Upper lobe of left lung (tissue), 6 donors: ENCODE results near the gene CHST6. TPM values are rescaled to one million over a fixed set of nuclear protein-coding genes. Genes with fewer than 3 reads are reported as not detected.

ENCODE experiments used
- ATAC-seq, 2 donors: fragments of 200-7000 bp; cut with Tn5 transposase; one replicate each; pipeline ENCODE4 v1.9.1; 2022; ENCODE audit warnings: mild to moderate bottlenecking in 2 of 2, moderate library complexity in 2 of 2; ENCODE audit not compliant: low FRiP score in 2 of 2
- DNase-seq, 2 donors: peaks; one replicate each; pipeline ENCODE4 v3.0.0-alpha.2; 2019 to 2020
- H3K27ac ChIP-seq, 4 donors: fragments of 200-600 bp; sonication (generic); one replicate each; pipeline ENCODE4 v1.5.1; 2016 to 2019
- H3K27me3 ChIP-seq, 4 donors: fragments of 200-600 bp; sonication (generic); one replicate each; pipeline ENCODE4 v1.5.1; 2017 to 2019
- H3K36me3 ChIP-seq, 4 donors: fragments of 200-600 bp; sonication (generic); one replicate each; pipeline ENCODE4 v1.5.1; 2016 to 2019
- H3K4me1 ChIP-seq, 4 donors: fragments of 200-600 bp; sonication (generic); one replicate each; pipeline ENCODE4 v1.5.1; 2018 to 2019
- H3K4me3 ChIP-seq, 4 donors: fragments of 200-600 bp; sonication (generic); one replicate each; pipeline ENCODE4 v1.5.1; 2017 to 2019; ENCODE audit warnings: mild to moderate bottlenecking in 2 of 4, moderate library complexity in 1 of 4
- H3K9me3 ChIP-seq, 4 donors: fragments of 200-600 bp; sonication (generic); one replicate each; pipeline ENCODE4 v1.5.1; 2018 to 2019
- EP300 ChIP-seq, 4 donors: sonication (generic); formaldehyde crosslinking; IDR thresholded peaks; one replicate each; pipeline ENCODE4 v1.5.1; 2017; ENCODE audit warnings: antibody characterized with exemption in 4 of 4, control low read depth in 2 of 4
- POLR2A ChIP-seq, 4 donors: fragments of 450-650 bp; IDR thresholded peaks; one replicate each; pipeline ENCODE4 v1.5.1; 2016 to 2017; ENCODE audit warnings: antibody characterized with exemption in 4 of 4, mild to moderate bottlenecking in 2 of 4
- POLR2AphosphoS5 ChIP-seq, 2 donors: sonication (generic); formaldehyde crosslinking; IDR thresholded peaks; one replicate each; pipeline ENCODE4 v1.5.1; 2017; ENCODE audit warnings: antibody characterized with exemption in 2 of 2
- WGBS, 2 donors: methylation state at CpG; one replicate each; pipeline ENCODE4 v1.1.5; 2017 to 2018; 5-methylcytosine and 5-hydroxymethylcytosine counted together
- total RNA-seq, 6 donors: library from RNA; depleted of rRNA in 4 of 6; stranded (reverse); fragments of >200 nt in 4 of 6; gene quantifications; one replicate each; pipeline versions ENCODE4 v1.1.0 to v1.2.1, GENCODE V29; 2016 to 2021
- donor health status: DM: no; HTN: no; CAD: no; lungs with moderate emphysema.
- donor health status: DM: no; HTN: yes; CAD: no; lungs with severe emphysema.

Gene CHST6
- total RNA-seq, 6 donors from 2014 or later, result 0.11 to 11.6 (median 2.2) TPM

GRCh38 chr16:75423723-75424104 is 71.5 kb downstream of the CHST6 start:
- Histone ChIP-seq H3K4me3 (no peak overlapping the region), H3K27ac (no peak overlapping the region), H3K4me1 (peaks cover 10 to 18% (median 11%) of the 10 kb centered on the region in 4 donors), H3K27me3 (no peaks in the 10 kb centered on the region), H3K9me3 (no peaks in the 10 kb centered on the region), H3K36me3 (no peaks in the 10 kb centered on the region)
- TF ChIP-seq POLR2AphosphoS5 (IDR thresholded peaks at IDR 0.05) (no peak), POLR2A (IDR thresholded peaks at IDR 0.05) (no peak), EP300 (IDR thresholded peaks at IDR 0.05) (no peak)
- DNase-seq (no peak), ATAC-seq (no peak)
- WGBS, 2 donors, result 74 to 86% methylated on average over 4 of the region's 4 CpGs

Other genes starting within 250 kb of the CHST6 start
- gene BCAR1, start 243.8 kb downstream of the CHST6 start, total RNA-seq, result 10 to 100 TPM; 32.9 to 87.2 (median 61.7) TPM
- 100 to 1,000 TPM in 1 of 6 donors, 10 to 100 TPM in 5; 36.8 to 185 (median 50.6) TPM for gene CFDP1, start 61.9 kb downstream of the CHST6 start, total RNA-seq
- gene TMEM170A, start 30.8 kb downstream of the CHST6 start, total RNA-seq, result 10 to 100 TPM; 11.5 to 31.6 (median 25.5) TPM
- 1 to 10 TPM in 1 of 6 donors, under 1 TPM in 2, not detected in 3; 0.11 to 1.7 (median 0.51) TPM for gene CHST5, start 40.7 kb upstream of the CHST6 start, total RNA-seq
- 10 to 100 TPM in 4 of 6 donors, 1 to 10 TPM in 2; 6.3 to 31.2 (median 11.8) TPM for gene TMEM231, start 60.8 kb upstream of the CHST6 start, total RNA-seq
- gene GABARAPL2, start 70.9 kb upstream of the CHST6 start, total RNA-seq, result 100 to 1,000 TPM in 2 of 6 donors, 10 to 100 TPM in 4; 14.7 to 103 (median 81.1) TPM
- 10 to 100 TPM; 30.6 to 77.5 (median 46.7) TPM for gene ADAT1, start 127.8 kb upstream of the CHST6 start, total RNA-seq
- 10 to 100 TPM; 59.4 to 94.2 (median 86.3) TPM for gene KARS1, start 152.2 kb upstream of the CHST6 start, total RNA-seq
- gene TERF2IP, start 152.3 kb upstream of the CHST6 start, total RNA-seq, result 10 to 100 TPM; 45.1 to 70.0 (median 59.1) TPM
- not detected for gene CPHXL2, start 181.6 kb upstream of the CHST6 start, total RNA-seq
- not detected for gene DUXB, start 206.0 kb upstream of the CHST6 start, total RNA-seq
- gene CPHXL, start 231.0 kb upstream of the CHST6 start, total RNA-seq, result not detected